OCI-LY7 (cell line): Measurements from ENCODE around the gene HDAC4. TPM values are rescaled to one million over a fixed set of nuclear protein-coding genes. Genes with fewer than 3 reads are reported as not detected.

ENCODE experiments used
- BruUV-seq: library from RNA; stranded (reverse); fragments of 400-500 nt; replicated peaks from 2 replicates; lab custom pipeline; 2021; lab: Mats Ljungman, UMichigan
- CTCF ChIA-PET: fragments of 300-600 bp; sonication (Branson Sonifier 250); formaldehyde crosslinking; loops from one replicate; lab custom pipeline; 2022; ENCODE audit warnings: antibody characterized with exemption; ENCODE audit not compliant: unreplicated experiment; lab: Charles Lee
- POLR2A ChIA-PET: fragments of 300-600 bp; sonication (Branson Sonifier 250); formaldehyde crosslinking; loops from one replicate; lab custom pipeline; 2022; ENCODE audit warnings: antibody characterized with exemption; lab: Charles Lee
- DNase-seq: peaks from one replicate; pipeline ENCODE4 v3.0.0-alpha.2; 2015; ENCODE audit warnings: low spot score
- H2AFZ ChIP-seq: fragments of 200-600 bp; sonication (generic), shearing (Covaris generic); 2 replicates; pipeline ENCODE4 v1.6.1; 2014; ENCODE audit warnings: mild to moderate bottlenecking, antibody characterized with exemption, low read length, moderate library complexity
- H3K27ac ChIP-seq: fragments of 200-600 bp; sonication (generic); 2 replicates; pipeline ENCODE4 v1.5.1; 2014; ENCODE audit warnings: mixed run types, low read depth, mild to moderate bottlenecking, moderate library complexity, low read length, inconsistent platforms; ENCODE audit not compliant: poor library complexity, severe bottlenecking
- H3K36me3 ChIP-seq: fragments of 200-600 bp; sonication (generic); 2 replicates; pipeline ENCODE4 v1.6.1; 2014; ENCODE audit warnings: mild to moderate bottlenecking, antibody characterized with exemption, low read length, moderate library complexity, mixed read lengths; ENCODE audit not compliant: insufficient read depth
- H3K4me1 ChIP-seq: fragments of 200-600 bp; sonication (generic); 2 replicates; pipeline ENCODE4 v1.5.1; 2014; ENCODE audit warnings: mild to moderate bottlenecking, low read length; ENCODE audit not compliant: insufficient read depth, poor library complexity, severe bottlenecking
- H3K4me2 ChIP-seq: fragments of 200-600 bp; sonication (generic); 2 replicates; pipeline ENCODE4 v1.6.1; 2014; ENCODE audit warnings: mild to moderate bottlenecking, low read length
- H3K4me3 ChIP-seq: fragments of 200-600 bp; sonication (generic); 2 replicates; pipeline ENCODE4 v1.5.1; 2014; ENCODE audit warnings: mild to moderate bottlenecking, low read depth, low read length; ENCODE audit not compliant: poor library complexity, severe bottlenecking
- H3K79me2 ChIP-seq: fragments of 200-600 bp; sonication (generic); 2 replicates; pipeline ENCODE4 v1.6.1; 2016; ENCODE audit warnings: low read depth, mild to moderate bottlenecking, low read length, moderate library complexity, mixed read lengths; ENCODE audit not compliant: insufficient read depth
- H3K9me2 ChIP-seq: fragments of 200-600 bp; sonication (generic); 2 replicates; pipeline ENCODE4 v1.6.1; 2016; ENCODE audit warnings: mild to moderate bottlenecking, low read length, mixed read lengths; ENCODE audit not compliant: insufficient read depth
- H3K9me3 ChIP-seq: fragments of 200-600 bp; sonication (generic); 2 replicates; pipeline ENCODE4 v1.6.1; 2014; ENCODE audit warnings: mild to moderate bottlenecking, mixed run types, low read length, mixed read lengths
- H4K20me1 ChIP-seq: fragments of 200-600 bp; sonication (generic); 2 replicates; pipeline ENCODE4 v1.6.1; 2014; ENCODE audit warnings: mild to moderate bottlenecking, antibody characterized with exemption, low read length, moderate library complexity, mixed read lengths; ENCODE audit not compliant: insufficient read depth
- EZH2phosphoT487 ChIP-seq: fragments of 200-600 bp; sonication (generic); IDR thresholded peaks from 2 replicates; pipeline ENCODE4 v1.6.1; 2018; ENCODE audit warnings: low read depth, borderline replicate concordance, mild to moderate bottlenecking, mixed run types, antibody characterized with exemption, low read length, moderate library complexity, mixed read lengths
- intact Hi-C: fragments of 100-400 bp; cut with micrococcal nuclease; formaldehyde crosslinking; loops from one replicate; pipeline ENCODE4 v1.10.0; 2022; ENCODE audit not compliant: unreplicated experiment
- total RNA-seq, 2 experiments: library from RNA; depleted of rRNA in 1 of 2; stranded (reverse); fragments of >200 nt in 1 of 2; shearing (Covaris generic) in 1 of 2; gene quantifications; 2 replicates each; pipeline ENCODE4 v1.2.3, GENCODE V29; 2014 to 2022
- TF ChIP-seq, protein P1 (sequence below): fragments of 200-600 bp; sonication (generic); conservative IDR thresholded peaks from 2 replicates; pipeline ENCODE4 v1.5.1; 2014; ENCODE audit warnings: mild to moderate bottlenecking, antibody characterized with exemption, low read length, moderate library complexity, mixed read lengths

Gene HDAC4
- total RNA-seq, 2 experiments from 2014 or later = 10.2 to 20.6 TPM

- Histone ChIP-seq H3K4me2 (no peak overlapping the region), H3K4me1 (no peaks in the 10 kb centered on the region), H3K9me2 (no peaks in the 10 kb centered on the region), H2AFZ (no peak overlapping the region), H3K79me2 (no peaks in the 10 kb centered on the region), H3K9me3 (no peaks in the 10 kb centered on the region), H4K20me1 (no peaks in the 10 kb centered on the region; the same call in 1 of the 2 replicates), H3K27ac (no peak overlapping the region), H3K4me3 (no peak overlapping the region), H3K36me3 (no peaks in the 10 kb centered on the region)
- no TSS peak for BruUV-seq
- DNase-seq = no peak
- CTCF ChIA-PET = no interaction called here
- POLR2A ChIA-PET = no interaction called here
- intact Hi-C loops = no loop called here
- TF ChIP-seq, protein P1, sequence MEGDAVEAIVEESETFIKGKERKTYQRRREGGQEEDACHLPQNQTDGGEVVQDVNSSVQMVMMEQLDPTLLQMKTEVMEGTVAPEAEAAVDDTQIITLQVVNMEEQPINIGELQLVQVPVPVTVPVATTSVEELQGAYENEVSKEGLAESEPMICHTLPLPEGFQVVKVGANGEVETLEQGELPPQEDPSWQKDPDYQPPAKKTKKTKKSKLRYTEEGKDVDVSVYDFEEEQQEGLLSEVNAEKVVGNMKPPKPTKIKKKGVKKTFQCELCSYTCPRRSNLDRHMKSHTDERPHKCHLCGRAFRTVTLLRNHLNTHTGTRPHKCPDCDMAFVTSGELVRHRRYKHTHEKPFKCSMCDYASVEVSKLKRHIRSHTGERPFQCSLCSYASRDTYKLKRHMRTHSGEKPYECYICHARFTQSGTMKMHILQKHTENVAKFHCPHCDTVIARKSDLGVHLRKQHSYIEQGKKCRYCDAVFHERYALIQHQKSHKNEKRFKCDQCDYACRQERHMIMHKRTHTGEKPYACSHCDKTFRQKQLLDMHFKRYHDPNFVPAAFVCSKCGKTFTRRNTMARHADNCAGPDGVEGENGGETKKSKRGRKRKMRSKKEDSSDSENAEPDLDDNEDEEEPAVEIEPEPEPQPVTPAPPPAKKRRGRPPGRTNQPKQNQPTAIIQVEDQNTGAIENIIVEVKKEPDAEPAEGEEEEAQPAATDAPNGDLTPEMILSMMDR = no peak
- TF ChIP-seq EZH2phosphoT487 = no peak
These were observed 269.3 kb downstream of the HDAC4 start for GRCh38 chr2:239131521-239131920.

DNA sequence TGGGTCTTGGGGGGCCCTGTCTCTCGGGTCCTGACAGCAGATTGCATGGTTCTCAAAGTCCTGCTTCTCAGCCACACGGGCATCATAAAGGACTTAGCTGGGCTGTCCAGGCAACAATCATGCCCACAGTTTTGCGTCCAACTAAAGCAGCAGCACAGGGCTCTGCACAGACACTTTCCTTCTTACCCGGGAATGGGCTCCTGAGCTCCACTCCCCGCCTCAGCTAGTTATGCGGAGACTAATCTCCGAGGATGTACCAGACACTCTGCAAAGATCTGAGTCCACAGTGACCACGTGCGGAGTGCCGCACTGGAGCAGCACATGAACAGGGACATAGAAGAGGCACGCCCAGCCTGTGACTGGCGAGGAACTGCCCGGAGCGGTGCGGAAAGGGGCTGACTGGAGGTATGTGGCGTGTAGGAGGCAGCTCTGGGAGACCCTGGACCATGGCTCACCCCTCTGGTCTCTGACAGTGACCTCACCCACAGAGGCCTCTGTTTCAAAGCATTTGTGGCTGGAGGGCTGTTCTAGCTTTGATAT is 270.0 kb downstream of the HDAC4 start:
- no peaks in the 10 kb centered on the region for H3K36me3 ChIP-seq
- no peak overlapping the region for H3K4me2 ChIP-seq
- H3K9me2 ChIP-seq = no peaks in the 10 kb centered on the region
- intact Hi-C loops = no loop called here
- no peaks in the 10 kb centered on the region; the same call in 1 of the 2 replicates for H4K20me1 ChIP-seq
- H3K79me2 ChIP-seq = no peaks in the 10 kb centered on the region
- no peak overlapping the region for H3K27ac ChIP-seq
- no peaks in the 10 kb centered on the region for H3K4me1 ChIP-seq
- DNase-seq = no peak
- ChIA-PET POLR2A (no interaction called here), CTCF (no interaction called here)
- no peaks in the 10 kb centered on the region for H3K9me3 ChIP-seq
- H2AFZ ChIP-seq = no peak overlapping the region
- no peak for TF ChIP-seq EZH2phosphoT487
- TF ChIP-seq, protein P1 = no peak
- no peak overlapping the region for H3K4me3 ChIP-seq
- no TSS peak for BruUV-seq

DNA sequence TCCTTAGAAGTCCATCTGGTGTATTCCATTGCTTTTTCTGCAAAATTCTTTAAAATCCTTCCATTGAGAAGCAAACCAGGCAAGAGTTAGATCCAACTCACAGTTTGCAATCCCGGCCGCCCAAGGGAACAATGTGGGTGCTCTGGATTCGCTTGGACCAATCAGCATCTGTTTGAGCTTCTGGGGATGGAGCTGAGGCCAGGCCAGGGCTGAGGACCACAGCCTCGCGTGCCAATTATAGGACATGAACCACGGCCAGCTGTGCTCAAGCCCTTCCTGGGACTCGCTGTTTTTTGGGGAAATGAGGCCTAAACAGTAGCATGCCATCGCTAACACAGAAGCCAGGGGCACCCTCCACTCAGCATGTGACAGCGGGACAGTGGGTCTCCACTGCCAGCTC is 270.8 kb downstream of the HDAC4 start:
- no peak for DNase-seq
- H3K36me3 ChIP-seq = no peaks in the 10 kb centered on the region
- H2AFZ ChIP-seq = no peak overlapping the region
- TF ChIP-seq, protein P1 = no peak
- TF ChIP-seq EZH2phosphoT487 = no peak
- no peak overlapping the region for H3K27ac ChIP-seq
- no peaks in the 10 kb centered on the region for H3K4me1 ChIP-seq
- ChIA-PET POLR2A (no interaction called here), CTCF (no interaction called here)
- no peaks in the 10 kb centered on the region; the same call in 1 of the 2 replicates for H4K20me1 ChIP-seq
- H3K9me2 ChIP-seq = no peaks in the 10 kb centered on the region
- no TSS peak for BruUV-seq
- H3K4me3 ChIP-seq = no peak overlapping the region
- no peak overlapping the region for H3K4me2 ChIP-seq
- intact Hi-C loops = no loop called here
- no peaks in the 10 kb centered on the region for H3K79me2 ChIP-seq
- H3K9me3 ChIP-seq = no peaks in the 10 kb centered on the region
